Activated gamma-delta T cell treated with anti-CD3 and anti-CD28 coated beads, Interleukin-2, amount 50 U/mL, for 16 hours (primary cell): Measurements from ENCODE around the gene CDK14.

Source experiments
- DNase-seq: peaks from one replicate; pipeline ENCODE4 v3.0.0-alpha.2; 2020; ENCODE audit warnings: low read depth

The CDK14 gene

DNA sequence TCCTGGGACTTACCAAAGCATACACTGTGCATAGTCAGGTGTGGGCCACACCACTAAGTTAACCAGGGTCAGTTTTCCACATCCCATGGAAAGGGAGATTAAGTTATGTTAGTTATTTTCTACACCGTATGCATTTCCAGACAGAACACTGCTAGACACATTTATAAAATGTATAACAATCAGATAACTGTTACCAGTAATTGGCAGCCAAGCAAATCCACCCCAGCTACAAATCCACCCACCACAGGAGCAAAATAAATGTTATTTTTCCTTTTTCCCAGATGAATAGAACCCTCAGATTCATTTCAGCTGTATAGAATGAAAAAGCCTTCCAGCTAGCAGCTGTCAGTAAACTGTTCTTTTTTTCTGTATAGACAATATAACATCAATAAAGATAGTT, 411.2 kb downstream of the CDK14 start:
- DNase-seq = no peak

DNA sequence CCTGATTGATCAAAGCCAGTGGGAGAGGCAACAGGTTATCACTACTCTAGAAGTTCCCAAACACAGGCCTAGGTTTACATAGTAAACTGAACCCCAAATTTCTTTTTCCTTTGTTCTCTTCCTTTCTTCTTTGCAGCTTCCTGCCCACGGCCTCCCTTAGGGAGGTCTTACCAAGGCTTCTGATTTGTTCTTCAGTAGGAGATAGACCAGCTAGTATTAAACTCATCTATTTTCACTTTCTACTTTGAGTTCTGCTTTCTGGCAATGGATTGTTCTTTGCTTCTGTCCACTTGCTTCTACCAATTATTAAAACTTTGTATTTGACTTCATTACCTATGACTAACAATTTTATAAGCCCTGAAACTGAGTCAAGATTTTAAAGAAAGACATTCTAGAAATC, 417.0 kb downstream of the CDK14 start:
- no peak for DNase-seq

DNA sequence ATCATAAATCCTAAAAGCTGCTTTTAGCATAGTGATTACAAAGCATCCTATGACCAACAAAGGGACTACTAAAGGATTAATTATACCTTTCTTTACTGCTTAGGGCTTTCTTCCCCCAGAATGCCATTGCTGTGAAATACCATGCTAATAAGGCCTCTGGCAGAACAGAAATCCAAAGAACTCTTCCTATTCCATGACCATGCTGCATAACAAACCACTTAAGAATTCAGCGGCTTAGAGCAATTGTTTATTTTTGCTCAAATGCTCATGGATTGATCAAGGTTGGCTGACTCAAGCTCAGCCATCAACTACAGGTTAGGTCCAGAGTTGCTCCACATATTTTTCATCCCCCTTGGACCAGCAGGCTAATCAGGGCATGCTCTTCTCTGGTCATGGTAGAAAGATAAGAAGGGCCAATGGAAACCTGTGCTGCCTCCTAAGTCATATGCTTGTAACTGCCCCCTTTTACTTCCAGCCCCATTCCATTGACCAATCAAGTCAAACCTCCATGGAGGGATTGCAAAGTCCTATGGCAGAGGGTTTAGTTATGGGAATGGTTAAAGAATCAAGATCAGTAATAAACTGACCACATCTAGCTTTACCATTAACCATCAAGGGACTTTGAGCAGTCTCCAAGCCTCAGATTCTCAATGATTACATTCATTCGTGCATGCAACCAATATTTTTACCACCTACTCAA, 423.7 kb downstream of the CDK14 start:
- DNase-seq = no peak

DNA sequence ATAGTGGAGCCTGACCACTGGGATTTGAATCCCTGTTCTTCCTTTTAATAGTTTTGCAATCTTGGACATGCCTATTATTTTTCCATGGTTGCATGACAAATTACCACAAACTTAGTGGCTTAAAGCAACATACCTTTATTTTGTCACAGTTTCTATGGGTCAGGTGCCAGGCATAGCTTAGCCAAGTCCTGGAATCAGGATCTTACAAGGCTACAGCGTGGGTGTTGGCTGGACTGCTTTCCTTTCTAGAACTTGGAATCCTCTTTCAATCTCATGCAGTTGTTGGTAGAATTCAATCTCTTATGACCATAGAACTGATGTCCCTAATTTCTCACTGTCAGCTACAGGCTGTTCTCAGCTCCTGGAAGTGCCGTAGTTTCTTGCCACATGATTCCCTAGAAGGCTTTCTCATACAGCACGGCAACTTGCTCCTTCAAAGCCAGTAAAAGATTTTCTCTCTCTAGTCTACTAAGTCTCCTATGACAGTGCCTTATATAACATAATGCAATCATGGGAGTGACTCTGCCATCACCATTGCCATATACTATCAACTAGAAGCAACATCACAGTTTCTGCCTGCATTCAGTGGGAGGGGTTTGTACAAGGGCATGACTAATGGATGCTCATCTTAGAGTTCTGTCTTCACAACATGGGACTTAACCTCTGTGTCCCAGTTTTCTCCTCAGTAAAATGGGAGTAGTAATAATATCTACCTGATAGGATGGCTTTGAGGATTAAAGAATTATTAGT, 424.7 kb downstream of the CDK14 start:
- no peak for DNase-seq

DNA sequence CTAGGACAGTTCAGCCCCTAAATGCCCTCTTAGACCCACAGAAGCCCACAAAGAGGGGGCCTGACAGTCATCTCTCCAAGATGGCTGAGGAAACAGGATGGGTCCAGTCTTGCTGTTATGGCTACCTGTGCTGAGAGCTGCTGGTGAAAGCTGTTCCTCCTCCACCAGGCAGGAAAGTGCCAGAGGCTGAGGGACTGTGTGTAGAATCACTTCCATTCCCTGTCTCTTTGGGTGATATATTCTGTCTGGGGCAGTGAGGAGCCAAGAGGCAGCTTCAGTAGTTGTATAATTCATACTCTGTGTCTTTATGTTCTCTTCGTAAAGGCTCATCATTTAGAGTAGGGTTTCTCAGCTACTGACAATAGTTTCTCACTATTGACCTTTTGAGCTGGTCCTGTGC, 425.8 kb downstream of the CDK14 start:
- no peak for DNase-seq

DNA sequence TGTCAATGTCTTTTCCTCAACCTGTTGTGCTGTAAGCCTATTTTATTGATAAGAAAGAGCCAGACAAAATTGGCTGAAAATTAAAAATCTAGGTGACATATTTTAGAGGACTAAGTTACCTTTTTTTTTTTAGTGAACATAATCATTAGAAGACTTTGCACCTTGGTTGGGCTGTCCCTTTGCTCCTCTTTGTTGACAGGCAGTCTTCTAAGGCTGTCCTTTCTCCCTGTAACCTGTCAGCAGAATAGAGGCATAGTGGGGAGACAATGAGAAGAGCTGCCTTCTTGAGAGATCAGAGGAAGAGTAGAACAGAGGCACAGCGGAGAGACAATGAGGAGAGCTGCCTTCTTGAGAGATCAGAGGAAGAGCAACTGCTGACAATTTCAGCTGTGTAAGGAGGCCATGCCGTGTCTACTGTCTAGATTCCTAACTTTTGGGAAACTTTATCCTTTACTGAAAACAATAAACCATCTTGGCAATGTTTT, 429.8 kb downstream of the CDK14 start:
- no peak for DNase-seq

DNA sequence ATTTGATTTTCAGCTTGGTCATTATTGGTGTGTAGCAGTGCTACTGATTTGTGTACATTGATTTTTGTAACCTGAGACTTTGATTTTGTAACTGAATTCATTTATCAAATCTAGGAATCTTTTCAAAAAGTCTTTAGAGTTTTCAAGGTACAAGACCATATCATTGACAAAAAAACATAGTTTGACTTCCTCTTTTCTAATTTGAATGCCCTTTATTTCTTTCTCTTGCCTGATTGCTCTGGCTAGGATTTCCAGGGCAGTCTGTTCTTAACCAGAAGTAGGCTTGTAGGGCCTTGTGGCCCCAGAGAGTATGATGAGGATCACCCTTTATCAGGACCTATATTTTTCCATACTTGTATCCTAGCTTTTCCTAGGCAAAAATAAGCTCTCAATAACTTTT, 433.6 kb downstream of the CDK14 start:
- no peak for DNase-seq

DNA sequence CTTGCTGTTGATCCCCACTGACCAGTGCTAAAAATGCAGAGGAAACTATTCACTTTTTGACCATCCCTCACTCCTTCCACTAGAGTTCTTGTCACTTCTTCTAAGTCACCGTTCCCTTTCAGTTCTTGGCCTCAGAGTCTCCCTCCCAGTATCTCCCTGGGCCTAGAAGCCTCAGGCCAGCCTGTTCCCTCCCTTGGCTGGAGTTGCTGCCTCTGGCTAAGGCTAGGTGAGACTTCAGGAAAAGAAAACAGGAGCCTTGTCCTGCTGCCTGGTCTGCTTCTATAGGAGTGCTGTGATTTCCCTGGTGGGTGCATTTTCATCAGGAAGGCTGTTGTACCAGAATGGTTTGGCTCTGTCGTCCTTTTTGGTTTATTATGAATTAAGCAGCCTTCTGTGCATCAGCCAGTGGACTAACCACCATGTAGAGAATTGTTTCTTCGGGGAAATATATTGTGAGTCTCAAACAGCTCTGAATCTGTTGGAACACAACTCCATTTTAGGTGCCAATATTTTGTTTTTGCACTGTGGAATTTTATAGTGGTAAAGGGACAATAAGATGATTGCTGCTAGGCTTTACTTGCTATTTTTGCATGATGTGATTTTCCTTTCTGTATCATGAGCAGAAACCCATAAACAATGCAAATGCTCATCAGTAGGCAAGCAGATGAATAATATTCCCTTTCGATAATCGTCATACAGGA, 434.7 kb downstream of the CDK14 start:
- DNase-seq = no peak

DNA sequence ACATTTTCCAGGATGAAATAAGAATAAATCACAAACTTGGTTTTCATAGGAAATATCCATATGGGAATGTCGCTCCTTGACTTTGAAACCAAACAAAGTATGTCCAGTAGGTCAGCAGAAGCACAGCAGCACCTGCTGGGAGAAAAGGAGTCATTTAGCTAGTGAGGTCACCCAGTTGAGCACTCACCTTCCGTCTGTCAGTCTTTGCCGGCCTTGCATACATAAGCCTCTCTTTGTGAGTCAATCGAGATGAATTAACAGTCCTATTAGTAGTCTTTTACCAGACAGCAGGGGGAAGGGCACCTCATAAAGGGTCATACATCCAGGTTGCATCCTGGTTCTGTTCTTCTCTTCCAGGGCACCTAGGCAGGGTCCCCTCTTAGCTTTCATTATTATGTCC, 435.6 kb downstream of the CDK14 start:
- no peak for DNase-seq

DNA sequence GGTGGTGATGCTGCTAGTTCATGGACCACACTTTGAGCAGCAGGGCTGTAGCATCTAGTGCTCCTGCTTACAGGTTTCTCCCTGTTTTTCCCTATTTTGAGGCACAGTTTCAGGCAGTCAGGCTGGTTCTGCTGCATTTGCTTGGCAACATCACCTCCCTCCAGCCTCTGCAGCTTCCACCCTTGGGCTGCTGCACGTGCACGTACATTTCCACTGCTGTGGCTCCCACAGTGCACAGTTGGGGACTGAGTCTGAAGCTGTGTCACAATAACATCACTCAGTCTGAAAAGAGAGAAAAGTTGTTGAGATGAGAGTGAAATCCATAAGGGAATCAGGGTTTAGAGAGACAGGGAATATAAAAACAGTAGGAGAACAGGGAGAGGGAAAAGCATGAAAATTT, 437.5 kb downstream of the CDK14 start:
- DNase-seq = no peak

DNA sequence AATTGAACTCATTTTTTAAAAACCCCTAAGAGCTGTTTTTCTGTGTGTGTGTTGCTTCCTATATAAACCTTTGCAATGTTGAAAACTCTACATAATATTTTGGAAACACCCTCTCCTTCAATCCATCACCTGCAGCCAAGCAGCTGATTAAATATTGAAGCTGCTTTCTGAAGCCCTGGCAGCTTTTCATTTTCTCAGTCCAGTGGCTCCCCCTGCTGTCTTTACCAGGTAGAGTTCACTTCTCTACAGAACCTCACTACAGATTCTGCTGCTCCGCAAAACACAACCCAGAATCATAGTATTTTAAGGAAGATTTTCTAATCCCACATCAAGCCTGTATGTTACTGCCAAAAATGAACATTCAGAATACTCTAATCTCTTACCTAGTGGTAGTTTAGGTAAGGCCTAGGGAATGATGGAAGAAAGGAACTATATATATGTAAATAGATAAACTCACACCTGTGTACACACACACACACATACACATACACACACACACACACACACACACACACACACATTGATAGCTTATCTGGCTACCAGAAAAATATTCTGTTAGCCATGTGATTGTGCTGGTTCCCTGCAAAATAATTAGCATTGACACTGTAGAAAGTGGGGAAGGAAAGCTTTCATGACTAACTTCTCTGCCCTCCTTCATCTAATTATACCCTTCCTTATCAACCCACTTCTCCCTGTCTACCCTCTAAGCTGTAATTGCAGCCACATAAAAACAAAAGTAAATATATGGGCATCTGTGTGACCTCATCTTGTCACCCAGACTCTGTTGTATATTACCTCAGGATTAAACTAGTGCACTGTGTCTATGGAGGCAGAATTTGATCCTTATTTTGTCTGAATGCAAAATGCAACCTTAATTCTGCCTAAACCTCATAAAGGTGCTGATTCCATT, 438.6 kb downstream of the CDK14 start:
- DNase-seq = no peak

DNA sequence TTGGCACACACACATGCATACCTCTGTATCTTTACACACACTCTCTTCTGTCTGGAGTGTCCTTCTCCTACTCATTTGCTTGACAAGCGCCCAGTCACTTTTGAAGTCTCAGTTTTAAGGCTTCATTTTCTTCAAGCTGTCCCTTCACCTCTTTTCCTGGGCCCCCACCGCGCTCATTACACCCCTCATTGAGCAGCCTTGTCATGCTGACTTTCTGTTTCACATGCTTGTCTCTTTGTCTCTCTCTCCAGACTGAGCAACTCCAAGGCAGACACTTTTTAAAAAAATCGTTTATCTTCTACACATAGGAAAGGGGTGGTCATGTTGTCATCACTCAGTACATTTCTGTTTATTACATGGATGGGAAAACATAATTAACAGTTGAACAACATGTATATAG, 442.9 kb downstream of the CDK14 start:
- DNase-seq = no peak

DNA sequence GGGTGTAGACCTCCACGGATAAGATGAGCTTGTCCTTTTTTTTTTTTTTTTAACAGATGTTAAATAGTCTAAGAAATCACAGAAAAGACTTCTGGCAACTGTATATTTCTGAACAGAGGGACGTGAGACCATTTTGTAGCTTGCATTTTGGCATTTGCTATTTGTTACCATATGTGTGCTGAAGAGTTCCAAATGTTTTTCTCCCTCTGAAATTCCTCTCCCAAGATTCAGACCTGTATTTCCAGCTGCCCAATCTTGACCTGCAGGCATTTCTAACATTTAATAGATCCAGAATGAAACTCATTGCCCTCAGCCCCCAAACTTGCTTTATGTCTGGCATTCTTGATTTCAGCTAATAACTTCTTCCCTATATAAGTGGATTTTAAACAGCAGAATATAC, 445.0 kb downstream of the CDK14 start:
- no peak for DNase-seq

DNA sequence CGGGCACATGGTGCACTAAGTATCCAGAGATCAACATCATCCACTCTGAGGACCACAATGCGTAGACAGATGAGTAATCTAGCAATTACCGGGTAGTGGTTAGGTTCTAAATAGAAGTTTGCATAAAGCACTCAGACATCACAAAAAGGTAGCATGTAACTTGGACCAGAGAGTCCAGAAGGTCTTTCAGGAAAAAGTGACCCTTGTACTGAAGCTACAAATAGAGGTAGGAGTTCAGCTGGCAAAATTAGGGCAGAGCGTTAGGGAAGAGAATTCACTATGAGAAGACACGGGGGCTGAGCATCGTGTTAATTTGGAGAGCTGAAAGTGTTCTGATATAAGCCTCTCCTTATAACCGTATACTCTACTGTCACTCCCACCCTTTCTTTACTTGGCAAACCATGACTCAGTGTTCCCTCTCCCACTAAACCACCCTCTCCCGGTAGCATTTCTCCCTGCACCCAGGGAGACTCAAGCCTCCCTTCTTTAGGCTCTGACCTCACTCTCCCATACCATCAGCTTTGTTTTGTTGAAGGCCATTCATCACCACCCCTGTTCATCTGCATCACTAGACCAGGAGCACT, 445.9 kb downstream of the CDK14 start:
- DNase-seq = no peak

DNA sequence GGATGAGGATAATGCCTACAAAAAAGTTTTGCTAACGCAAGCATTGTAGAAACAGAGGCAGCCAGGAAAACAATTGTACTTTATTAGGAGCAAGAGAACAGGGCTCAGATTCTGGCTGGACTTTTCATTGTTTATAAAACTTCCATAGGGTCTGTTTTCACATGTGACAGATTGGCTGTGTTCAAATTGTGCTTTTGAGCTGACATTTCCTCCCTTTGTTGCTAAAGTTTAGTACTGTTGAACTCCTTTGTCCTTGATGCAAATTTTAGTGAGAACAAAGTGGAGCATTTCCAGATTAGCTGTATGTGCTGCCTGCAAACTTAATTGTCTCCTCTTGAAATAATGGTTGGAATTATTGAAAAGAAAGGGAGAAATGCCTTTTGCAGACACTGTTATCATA, 447.1 kb downstream of the CDK14 start:
- DNase-seq = no peak

DNA sequence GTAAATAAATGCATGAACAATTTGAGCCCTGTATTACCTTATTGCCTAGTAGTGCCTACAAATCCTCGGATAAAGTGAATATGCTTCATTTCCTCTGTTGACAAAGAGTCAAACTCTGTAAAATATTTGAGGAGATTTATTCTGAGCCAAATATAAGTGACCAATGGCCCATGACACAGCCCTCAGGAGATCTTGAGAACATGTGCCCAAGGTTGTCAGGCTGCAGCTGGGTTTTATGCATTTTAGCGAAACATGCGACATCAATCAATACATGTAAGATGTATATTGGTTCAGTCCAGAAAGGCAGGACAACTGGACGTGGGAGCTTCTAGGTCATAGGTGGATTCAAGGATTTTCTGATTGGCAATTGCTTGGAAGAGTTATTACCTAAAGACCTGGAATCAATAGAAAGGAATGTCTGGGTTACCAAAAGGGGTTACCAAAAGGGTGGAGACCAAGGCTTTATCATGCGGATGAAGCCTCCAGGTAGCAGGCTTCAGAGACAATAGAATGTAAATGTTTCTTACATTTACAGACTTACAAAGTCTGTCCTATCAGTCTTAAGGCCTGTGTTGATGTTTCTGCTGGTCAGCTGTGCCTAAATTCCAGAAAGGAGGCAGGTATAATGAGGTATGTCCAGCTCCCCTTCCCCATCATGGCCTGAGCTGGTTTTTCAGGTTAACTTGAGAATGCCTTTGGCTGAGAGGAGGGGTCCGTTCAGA, 448.0 kb downstream of the CDK14 start:
- no peak for DNase-seq

DNA sequence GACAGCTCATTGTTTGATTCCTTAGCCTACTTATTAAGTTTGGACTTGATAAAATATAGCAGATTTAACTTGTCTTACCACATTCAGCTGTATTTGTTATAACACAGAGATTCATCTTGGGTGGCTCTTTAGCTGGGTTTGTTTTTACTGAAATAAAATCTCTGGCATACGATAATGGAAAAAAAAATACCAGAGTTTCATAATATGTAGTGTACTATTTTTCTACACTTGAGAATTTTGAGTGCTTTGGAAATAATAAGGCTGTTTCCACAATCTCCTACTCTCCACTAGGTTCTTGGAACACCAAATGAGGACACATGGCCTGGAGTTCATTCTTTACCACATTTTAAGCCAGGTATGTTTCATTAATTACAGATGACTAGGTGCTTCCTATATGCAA, 449.5 kb downstream of the CDK14 start:
- no peak for DNase-seq

DNA sequence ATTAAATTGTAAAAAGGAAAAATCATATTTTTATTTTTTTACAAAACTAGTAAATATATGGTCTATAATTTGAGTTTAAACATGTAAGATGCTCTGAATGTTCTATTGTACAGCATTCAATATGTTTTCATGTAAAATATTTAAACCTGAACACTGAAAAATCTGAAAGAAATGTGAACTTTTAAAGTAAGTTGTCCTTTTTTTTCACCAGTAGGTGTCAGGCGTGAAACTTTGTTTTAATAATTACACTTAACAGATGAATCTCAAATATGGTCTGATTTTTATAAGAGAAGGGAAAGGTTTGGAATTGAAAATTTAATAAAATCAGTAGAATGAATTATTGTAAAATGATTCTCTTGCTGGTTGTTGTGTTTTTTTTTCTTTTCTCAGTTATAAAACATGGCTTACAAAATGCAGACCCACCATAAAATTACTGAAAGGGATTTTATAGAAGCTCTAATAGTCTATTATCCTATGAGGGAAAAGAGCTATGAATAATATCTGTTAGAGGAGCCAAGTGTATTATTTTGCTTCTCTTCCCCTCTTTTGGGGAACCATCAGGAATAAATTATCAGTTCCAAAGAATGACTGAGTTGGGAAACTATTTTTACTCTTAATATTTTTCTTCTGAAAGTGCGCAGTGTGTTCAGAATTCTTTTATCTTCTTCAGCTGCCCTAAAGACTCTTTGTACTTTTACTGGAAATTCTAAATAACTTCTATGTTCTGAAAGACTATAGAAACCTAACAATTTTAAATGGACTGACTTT, 450.4 kb downstream of the CDK14 start:
- no peak for DNase-seq

DNA sequence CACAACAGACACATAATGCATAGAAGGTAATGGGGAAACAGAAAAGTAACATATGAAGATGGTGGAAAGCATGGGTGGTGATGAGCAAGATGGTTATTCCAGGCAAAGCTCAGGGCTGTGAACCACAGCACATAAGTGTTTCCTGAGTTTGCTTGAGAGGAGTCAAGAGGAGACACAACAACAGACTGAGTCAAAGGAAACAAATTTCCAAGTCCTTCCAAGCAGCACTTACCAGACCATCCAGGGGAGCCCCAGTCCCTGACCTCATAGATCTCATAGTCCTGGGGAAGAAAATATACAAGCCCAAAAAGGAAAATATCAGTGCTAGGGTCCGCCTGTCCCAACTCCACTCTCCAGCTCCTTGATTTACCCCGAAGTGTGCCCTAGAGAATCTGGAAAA, 451.5 kb downstream of the CDK14 start:
- no peak for DNase-seq

DNA sequence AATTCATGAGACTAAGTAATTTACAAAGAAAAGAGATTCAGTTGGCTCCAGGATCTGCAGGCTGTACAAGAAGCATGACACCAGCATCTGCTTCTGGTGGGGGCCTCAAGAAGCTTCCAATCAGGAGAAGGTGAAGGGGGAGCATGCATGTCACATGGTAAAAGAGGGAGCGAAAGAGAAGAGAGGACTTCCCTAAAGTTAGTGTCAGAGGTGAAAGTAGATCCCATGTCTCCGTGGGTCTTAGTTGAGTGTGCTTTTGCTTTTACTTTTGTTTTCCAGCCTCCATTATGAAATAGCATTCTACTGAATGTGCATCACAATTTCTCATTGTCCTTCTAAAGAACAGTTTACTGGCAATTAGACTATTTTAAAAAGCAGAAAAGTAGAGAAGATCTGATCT, 454.6 kb downstream of the CDK14 start:
- DNase-seq = no peak
